HG02588 (cell line): ENCODE data around the gene VWA3B.
"Not testable (repeated sequence)": the region's sequence is repeated elsewhere in the genome, so short reads cannot be mapped to it uniquely, and the experiment has no call there.

ENCODE experiments used
- ATAC-seq: cut with Tn5 transposase; IDR thresholded peaks from one replicate; pipeline ENCODE4 v1.9.1; 2021; ENCODE audit warnings: mild to moderate bottlenecking, moderate library complexity; ENCODE audit not compliant: unreplicated experiment

The VWA3B gene

DNA sequence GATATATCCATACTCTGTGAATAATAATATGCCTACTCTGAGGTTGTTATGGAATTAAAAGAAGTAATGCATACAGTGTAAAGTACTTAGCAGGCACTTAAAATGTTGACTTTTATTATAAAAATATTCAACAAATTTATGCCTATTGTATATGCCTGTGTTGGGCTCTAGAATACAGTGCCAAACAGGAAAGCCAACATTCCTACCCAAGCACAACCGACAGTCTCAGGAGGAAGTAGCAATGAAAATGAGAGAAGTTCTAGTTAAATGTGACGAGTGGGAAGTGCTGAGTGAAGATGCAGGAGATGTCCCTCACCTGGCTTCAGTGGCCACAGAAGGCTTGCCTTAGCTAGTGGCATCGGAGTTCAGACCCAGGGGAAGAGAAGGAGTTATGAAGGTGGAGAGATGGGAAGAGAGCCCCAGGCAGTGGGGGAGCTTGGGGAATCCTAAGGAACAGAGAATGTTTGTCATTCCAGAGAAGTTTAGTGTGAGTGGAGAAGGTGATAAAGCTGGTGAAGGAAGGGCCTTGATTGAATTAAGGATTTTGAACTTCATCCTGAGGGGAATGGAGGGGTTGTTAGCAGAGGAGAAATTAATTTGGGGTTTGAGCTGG, 153.9 kb downstream of the VWA3B start:
- no peak for ATAC-seq

DNA sequence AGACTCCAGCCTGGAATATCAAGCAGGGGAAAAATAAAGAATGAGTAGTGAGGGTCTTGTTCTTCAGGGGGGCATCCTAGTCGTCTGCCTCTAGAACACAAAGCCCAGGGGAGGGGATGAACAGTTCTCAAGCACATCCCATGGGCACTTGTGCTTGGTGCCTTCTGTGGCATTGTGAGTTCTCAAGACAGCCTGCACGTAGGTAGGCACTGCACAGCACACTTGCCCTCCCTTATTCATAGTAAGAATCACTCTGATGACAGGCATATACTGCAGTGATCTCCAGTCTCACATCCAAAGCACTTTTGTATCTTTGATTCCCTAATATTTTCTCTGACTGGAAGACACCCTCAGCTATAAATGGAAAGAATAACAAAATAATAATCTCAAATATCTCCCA, 154.6 kb downstream of the VWA3B start:
- no peak for ATAC-seq

DNA sequence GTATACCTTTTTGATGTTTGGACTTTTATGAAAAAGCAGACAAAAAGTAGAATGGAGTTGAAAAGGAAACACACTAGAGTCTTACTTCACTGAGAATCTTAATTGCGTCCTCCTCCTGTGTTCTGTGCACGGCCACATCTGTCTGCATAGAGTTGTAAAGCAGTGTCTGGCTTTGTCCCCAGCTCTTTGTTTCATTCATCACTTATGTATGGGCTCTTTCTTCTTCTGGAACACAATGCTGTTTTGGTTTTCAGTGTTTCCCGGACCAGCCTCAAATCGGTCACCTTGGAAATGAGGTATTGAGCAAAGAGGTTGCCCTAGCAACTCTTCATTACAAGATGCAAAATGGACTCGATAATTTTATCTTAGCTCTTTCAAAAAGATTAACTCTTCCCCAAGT, 155.0 kb downstream of the VWA3B start:
- no peak for ATAC-seq

DNA sequence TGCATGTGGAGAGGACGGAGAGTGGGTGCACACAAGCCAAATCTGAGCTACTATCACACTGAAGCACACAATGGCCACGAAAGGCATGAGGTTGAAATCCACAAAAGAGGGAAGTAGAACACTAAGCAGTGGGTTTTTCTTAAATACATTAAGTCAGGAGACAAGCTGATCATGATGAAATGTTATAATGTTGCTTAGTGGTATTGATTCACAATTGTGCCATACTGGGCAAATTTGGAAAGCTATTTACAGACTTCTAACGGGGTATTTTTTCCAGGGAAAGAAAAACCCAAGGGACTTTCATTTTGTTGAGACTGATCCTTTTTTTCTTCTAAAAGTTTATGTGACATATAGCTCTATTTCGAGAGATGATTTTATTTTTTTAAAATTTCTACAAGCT, 158.5 kb downstream of the VWA3B start:
- no peak for ATAC-seq

DNA sequence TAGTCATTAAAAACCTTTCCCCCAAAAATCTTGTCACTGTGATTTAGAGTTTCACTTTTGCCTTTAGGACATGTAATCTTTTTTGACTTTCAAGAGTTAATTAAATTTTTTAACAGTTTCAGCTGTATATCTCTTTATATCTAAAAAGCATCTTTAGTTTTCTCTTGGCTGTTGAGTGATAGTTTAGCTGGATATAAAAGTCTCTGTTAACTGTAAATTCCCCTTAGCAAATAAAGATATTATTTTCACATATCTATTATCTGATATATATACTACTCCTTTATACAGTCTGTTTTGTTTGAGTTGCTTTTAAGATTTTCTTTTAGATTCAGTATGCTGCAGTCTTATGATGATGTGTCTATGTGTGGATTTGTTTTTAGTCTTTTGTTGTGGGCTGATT, 160.4 kb downstream of the VWA3B start:
- no peak for ATAC-seq

DNA sequence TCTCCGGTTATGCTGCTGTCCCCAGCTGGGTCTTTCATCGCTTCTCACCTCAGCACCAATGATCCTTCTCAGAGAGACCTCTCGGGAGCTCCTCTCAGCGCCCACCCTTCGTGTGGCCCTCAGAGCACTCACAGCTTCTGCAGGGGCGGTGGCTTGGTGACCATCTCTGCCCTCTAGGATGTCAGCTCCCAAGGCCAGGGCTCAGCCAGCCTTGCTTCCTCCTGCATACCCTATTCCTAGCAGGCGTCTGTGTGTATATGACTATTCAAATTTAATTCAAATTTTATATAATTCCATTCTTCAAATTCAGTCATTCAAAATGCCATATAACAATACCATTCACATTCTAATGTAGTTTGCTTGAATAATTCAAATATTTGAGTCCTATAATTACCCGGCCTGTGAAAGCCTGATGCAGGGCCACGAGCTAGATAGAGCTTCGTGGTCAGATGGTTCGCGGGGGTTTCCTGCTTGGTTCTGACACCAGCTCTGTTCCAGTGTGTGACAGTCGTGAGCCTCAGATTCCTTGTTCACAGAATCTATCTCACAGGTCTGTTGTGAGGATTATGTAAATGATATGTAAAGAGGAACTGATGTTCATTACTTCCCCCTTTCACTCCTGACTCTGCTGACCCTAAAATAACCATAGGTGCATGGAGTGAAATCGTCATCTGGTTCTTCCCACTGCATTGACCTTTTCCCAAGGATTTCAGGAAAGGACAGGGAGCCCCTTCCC, 165.2 kb downstream of the VWA3B start:
- no peak for ATAC-seq

DNA sequence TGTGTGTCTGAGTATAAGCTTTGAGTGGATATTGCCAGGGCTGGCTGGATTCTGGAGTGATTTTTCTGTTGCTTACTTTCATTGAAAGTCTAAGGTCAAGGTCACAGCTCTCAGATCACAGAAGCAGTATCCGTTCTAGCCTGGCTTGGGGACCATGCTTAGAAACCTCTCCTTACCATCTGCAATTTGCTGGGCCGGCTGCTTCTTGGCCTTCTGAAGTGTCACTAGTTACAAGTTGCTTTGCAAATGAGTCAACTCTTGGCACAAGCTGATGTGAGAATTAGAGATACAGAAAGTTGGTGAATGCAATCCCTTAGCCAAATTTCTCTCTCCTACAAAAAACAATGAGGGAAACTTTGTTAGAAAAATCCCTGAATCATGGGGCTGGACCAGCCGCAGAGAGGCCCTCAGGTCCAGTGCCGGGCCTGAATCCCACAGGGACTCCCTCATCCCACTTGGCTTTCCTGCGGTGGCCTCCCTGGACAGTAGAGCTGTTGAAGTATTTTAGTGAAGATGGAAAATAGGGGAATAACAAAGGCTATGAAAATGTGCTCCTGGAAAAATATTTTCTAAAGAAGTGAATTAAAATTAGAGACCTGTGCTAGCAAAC, 166.6 kb downstream of the VWA3B start:
- no peak for ATAC-seq

DNA sequence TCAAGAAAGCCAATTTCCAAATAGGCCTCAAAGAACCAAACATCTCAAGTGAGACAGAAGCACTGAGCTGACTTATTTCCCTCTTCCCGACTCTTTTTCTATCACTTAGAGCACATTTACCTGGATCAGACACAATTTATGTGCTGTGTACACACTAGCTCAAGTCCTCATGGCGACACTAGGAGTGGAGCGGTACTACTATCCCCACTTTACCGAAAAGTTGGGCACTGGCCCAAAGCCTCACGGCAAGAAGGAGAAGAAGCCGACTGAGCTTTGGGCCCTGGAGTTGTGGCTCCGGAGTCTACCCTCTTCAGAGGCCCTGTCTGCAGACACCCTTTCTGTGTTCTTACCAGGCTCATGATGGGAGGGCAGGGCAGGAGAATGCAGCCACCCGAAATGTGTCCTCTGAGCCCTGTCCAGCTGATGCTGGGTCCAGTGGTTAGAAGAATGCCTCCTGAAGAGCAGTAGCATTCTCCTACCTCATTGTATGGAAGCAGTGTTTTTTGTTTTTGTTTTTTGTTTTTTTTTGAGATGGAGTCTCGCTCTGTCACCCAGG, 167.6 kb downstream of the VWA3B start:
- ATAC-seq, result no peak

DNA sequence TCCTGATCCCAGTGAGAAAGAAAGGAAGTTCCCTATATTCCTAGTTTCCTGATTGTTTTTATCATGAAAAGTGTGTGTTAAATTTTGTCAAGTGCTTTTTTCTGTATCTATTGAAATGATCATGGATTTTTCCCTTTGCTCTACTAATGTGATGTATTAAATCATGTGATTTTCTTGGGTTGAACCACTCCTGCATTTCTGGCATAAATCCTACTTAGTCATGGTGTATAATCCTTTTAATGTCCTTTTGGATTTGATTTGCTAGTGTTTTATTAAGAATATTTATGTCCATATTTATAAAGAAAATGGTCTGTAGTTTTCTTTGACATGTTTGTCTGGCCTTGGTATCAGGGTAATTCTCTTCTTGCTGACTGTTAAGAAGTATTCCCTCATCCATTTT, 171.9 kb downstream of the VWA3B start:
- ATAC-seq, result no peak

DNA sequence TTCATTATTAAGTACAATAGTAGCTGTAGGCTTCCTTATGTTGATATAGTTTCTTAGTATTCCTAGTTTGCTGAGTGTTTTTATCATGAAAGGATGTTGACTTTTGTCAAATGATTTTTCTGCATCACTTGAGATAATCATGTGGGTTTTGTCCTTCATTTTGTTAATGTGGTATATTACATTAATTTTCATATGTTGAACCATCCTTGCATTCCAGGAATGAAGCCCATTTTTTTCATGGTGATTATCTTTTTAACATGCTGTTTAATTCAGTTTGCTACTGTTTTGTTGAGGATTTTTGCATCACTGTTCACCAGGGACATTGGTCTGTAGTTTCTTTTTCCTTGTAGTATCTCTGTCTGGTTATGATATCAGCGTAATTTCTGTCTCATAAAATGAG, 176.4 kb downstream of the VWA3B start:
- ATAC-seq, result no peak

DNA sequence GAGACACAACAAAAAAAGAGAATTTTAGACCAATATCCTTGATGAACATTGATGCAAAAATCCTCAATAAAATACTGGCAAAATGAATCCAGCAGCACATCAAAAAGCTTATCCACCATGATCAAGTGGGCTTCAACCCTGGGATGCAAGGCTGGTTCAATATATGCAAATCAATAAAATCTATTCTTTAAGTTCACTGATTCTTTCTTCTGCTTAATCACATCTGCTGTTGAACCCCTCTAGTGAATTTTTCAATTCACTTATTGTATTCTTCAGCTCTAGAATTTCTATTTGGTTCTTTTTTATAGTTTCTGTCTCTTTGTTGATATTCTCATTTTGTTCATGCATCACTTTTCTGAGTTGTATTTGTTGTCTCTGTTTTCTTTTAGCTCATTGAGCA, 181.3 kb downstream of the VWA3B start:
- ATAC-seq, result not testable (repeated sequence)

DNA sequence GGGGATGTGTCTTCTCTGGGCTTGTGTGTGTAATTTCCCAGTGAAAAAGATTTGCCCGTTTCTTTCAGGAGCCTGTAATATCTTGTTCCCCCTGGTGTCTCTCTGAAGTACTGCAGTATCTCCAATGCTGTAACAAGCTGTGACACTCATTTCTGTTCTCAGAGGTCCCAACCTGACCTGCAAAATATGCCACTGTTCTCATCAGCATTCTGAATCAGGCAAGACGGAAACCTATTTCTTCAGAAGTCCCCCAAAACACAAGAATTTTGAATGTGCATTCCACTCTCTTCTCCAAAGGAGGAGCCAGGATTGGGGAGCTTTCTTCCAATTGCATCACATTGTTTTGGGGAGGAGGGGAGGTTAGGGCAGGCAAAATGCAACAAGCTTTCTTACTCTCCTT, 182.3 kb downstream of the VWA3B start:
- no peak for ATAC-seq

DNA sequence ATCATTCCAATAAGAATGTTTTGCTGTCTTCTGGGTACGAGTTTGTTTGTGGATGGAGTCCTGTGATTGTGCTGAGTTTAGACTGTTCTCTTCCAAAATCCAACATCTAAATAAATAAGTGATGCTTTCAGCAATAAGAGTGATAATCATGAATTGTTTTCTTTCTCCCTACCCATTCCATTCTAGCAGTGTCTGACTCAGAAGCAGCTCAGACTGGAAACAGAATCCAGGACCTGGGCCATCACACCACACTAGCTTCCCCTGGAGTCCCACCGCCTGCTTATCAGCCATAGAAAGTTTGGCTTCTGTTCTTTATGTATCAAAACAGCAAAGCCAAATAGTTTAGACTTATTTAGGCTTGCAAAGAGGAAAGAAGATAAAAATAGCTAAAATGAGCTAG, 182.9 kb downstream of the VWA3B start:
- ATAC-seq, result no peak

DNA sequence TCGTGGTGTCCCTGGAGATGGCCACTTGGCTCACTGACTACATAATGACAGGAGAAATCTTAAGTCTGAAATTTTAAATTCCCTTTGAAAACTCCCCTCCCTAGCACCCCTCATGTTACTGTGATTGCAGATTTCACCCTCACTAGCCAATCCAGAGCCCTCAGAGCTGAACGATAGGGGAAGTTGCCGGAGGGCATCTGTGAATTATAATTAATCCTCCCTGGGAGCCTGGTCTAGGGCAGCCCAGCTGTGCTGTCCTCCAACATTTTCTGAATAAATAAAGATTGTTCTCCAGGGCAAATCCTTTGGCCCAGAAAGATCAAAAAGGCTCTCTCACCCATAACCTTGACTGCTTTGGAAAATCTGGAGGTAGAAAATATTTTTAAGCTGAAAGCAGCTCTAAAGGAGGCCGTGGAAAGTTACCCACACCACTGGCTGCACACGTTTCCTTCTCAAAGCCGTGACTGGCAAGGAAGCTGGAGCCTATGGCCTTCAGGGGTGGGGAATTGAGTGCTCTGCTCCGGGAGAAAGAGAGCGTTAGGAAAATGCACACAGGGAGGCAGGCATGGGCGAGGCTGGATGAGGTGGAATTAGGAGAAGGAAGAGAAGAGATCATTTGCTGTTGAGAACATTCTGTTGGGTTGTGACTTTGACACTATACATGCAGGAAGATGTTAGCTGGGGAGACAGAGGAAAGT, 190.3 kb downstream of the VWA3B start:
- no peak for ATAC-seq

DNA sequence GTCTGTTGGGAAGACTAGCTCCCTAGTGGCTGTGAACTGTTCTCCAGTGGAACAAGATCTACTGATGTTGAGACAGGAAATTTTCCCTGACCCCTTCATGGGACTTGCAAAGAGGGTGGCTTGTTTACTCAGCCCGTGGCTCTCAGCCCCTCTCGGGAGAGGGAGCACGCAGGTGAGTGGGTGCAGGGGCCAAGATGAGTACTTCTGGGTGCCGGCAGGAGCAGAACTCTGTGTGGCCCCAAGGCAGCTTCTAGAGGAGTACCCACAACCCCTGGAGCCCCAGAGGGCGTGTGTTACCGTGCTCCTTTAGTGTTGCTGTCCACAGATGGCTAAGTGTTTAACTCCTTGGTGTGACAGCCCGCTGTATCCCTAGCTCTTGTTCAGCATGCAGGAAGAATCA, 191.1 kb downstream of the VWA3B start:
- no peak for ATAC-seq

DNA sequence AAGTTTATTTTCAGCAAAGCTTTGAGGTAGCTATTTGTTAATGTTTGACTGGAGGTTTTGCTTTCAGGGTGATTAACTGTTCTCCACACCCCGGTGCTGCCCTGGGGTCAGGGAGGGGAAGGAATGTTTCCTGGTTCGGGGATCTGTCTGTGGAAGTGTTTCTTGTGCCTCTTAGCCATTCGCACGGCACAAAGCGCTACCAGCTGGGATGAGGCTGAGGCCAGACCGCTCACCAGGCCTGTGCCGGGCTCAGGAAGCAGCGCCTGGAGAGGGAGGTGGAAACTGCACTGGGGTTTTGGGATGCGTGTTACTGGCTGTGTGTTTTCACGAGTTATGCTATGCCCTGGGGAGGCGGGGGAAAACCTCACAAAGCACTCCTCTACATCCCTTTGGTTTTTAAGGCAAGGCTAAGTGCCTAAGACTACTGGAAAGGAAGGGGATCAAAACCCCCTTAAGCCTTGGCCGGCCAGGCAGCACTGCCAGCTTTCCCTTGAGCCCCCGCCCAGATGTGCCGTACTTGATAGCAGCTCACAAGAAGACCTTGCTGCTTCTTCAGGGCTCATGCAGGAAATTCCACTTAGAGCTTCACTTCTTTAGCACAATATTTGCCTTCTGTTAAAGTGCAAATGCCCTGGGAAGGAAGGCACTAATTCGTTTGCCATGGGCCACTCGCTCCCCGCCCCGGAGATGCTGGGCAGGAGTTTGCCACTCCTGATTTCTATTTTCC, 193.6 kb downstream of the VWA3B start:
- ATAC-seq, result no peak

DNA sequence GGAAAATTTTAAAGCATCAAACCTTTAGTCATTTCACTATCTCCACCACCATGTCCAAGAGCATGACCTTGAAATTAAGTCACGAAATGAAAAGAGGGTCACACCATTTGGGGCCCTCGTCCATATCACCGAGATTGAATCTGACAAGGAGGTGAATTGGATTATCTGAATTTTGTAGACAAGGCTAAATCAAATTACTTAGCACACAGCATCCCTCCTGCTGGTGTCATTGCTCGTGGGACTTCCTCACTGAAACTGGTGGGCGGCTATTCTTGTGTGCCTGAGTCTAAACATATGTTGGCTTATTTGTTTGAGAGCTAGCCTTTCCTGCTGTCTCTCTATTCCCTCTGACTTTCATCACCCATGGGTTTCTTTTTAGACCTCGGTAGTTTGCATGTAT, 194.6 kb downstream of the VWA3B start:
- ATAC-seq, result no peak

DNA sequence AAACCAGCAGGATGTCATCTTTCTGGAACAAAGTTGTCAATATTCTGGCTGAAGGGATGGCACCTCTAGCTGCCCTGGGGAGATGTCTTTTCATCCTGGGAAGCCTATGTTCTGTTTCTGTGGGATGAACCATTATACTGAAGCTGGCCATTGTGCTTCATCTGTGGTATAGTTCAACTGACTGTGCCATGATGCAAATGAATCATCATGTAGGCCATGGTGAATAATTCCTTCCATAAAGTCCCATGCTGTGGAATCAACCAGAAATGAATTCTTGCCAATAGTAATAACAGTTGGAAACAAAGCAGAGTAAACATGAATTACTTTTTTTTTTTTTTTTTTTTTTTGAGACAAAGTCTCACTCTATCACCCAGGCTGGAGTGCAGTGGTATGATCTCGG, 195.1 kb downstream of the VWA3B start:
- ATAC-seq, result no peak

DNA sequence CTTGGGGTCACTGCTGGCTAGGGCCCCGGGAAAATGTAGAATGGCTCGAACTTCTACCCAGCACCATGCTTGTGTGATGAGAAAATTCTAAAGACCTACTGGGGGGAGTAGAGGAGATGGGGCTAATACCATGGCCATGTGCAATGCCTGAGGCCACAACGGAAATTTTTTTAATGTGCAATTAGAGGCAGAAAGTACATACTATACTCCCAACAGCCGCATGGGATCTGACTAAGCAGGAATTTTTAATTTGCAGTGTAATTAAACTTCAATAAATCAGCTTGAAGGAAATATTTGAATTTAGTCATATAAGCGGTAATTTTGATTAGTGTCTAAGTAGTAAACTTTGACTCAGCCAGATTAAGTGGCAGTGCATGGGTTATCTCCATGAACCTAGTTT, 206.1 kb downstream of the VWA3B start:
- no peak for ATAC-seq

DNA sequence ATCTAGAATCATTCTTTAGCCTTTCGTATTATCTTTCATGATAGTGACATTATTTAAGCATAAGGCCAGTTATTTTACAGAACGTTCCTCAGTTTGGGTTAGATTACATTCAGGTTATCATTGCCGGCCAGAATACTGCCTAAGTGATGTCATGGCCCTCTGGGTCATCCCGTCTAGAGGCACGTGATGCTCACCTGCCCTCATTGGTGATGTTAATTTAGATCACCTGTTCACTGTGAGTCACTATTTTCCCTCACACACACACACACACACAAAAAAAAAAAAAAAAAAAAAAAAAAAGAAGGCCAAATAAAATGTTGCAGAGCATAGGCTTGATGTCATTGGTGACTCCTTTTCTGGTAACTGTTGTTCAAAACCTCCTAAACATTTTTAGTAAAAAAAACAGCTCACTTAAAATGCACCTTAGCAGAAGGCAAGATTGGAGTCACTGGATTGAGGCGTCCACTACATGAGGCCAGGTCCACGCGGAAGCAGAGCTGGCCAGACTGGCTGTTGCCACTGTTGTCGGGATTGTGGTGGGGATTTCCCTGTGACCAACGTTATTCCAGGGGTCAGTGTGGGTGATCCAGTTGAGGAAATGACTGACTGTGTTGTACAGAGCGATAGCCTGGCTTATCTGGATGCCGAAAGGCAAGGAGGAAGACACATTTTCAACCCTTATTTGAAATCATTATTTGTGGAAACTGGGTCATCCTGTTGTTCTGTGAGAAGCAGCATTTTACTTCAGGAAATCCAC, 207.1 kb downstream of the VWA3B start:
- ATAC-seq, result no peak
